ENCODE measurements around the gene TUT7. TPM values are rescaled to one million over a fixed set of nuclear protein-coding genes. Genes with fewer than 3 reads are reported as not detected.
"Not testable (repeated sequence)": the region's sequence is repeated elsewhere in the genome, so short reads cannot be mapped to it uniquely, and the experiment has no call there.

TUT7 gene, protein sequence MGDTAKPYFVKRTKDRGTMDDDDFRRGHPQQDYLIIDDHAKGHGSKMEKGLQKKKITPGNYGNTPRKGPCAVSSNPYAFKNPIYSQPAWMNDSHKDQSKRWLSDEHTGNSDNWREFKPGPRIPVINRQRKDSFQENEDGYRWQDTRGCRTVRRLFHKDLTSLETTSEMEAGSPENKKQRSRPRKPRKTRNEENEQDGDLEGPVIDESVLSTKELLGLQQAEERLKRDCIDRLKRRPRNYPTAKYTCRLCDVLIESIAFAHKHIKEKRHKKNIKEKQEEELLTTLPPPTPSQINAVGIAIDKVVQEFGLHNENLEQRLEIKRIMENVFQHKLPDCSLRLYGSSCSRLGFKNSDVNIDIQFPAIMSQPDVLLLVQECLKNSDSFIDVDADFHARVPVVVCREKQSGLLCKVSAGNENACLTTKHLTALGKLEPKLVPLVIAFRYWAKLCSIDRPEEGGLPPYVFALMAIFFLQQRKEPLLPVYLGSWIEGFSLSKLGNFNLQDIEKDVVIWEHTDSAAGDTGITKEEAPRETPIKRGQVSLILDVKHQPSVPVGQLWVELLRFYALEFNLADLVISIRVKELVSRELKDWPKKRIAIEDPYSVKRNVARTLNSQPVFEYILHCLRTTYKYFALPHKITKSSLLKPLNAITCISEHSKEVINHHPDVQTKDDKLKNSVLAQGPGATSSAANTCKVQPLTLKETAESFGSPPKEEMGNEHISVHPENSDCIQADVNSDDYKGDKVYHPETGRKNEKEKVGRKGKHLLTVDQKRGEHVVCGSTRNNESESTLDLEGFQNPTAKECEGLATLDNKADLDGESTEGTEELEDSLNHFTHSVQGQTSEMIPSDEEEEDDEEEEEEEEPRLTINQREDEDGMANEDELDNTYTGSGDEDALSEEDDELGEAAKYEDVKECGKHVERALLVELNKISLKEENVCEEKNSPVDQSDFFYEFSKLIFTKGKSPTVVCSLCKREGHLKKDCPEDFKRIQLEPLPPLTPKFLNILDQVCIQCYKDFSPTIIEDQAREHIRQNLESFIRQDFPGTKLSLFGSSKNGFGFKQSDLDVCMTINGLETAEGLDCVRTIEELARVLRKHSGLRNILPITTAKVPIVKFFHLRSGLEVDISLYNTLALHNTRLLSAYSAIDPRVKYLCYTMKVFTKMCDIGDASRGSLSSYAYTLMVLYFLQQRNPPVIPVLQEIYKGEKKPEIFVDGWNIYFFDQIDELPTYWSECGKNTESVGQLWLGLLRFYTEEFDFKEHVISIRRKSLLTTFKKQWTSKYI (N-terminal part only)
- polyA plus RNA-seq, result 10 to 100 TPM in 1 of 3 donors, 1 to 10 TPM in 2; 7.5 to 13.3 (median 8.9) TPM

DNA sequence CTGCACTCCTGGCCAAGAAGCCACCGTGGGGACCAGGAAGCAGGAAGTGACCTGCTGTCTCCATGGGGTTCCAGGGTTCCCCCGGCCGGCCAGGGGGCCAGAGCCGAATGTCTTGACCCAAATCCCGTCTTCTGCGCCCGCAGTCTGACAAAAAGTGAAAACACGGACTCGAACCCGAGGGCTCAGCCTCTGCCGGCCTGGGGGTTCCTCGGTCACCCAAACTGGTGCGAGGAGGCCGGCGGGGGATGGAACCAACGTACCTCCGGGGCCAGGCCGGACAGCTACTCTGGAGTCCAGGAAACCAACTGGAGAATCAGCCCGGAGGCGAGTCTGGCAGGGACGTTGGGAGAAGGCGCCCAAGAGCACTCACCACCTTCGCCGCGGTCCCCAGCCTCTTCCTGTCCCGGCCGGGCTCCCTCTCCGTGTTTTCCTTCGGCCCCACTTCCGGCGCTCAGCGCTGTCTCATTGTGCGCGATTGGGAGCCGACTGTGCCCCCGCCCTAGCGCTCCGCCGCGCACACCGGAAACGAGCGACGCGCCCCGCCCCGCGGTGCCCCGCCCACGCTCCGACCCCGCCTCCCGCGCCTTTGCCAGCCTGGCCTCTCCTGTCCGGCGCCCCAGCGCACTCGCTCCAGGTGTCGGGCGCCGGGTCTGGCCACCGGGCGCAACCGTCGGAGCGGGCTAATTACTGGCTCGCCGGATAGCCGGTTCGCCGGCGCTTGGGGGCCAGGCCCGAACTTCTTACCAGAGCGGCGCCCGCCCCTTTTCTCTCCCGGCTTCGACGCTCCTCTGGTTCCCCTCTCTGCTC is at the start of gene TUT7:
Gene TUT7, minus strand, starts transcription at position 400 of the 807 bp plus-strand sequence. CDS start 1,211 bp downstream, outside the sequence.
- WGBS, 3 donors, result 0 to 1% (median 1%) methylated on average over 61 to 79 of the region's 79 CpGs
- peak within 1 kb of the TSS; percentile 45 for H3K27ac ChIP-seq (ENCODE audit: low read depth, low read length)

DNA sequence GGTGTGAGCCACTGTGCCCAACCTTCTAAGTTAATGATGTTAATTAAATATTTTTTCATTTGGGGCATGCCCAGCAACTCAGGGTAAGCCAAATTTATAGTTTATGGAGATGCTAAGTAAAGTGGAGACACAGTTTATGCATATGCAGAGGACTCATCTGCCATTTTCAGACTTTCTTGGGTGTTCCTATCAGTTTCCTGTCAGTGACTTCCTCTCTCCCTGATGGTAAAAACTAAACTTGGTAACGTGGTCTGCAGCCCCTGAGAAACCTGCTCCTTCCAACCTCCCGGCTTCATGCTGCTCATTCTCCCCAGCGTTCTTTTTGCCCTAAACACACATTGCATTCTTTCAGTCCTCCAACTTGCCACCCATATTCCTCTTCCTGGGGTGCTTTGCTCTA is 48.4 kb upstream of the TUT7 start:
- WGBS, 3 donors, result 43 to 87% (median 68%) methylated on average over 3 of the region's 3 CpGs
- no peak overlapping the region for H3K27ac ChIP-seq (ENCODE audit: low read depth, low read length)

DNA sequence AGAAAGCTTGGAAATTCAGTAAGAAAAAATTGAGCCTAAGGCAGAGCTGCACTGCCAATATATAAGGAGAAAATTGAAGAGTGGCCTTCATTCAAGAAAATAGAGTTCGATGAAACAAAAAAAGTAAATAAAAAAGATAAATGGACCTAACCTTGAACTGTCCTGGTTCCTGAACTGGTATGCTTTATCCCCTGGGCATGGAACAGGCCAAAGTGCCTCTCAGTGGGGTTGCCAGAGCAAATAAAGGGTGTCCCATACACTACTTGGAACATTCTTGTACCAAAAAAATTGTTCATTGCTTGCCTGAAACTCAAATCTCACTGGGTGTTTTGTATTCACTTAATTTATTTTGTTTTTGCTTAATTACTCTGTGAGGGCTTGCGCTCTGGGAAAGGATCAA is 42.2 kb upstream of the TUT7 start:
- WGBS, 3 donors, result 54 to 91% (median 91%) methylated on average over 2 of the region's 2 CpGs
- H3K27ac ChIP-seq (ENCODE audit: low read depth, low read length), result no peak overlapping the region

GRCh38 chr9:86390184-86390583 is 36.0 kb upstream of the TUT7 start:
- H3K27ac ChIP-seq (ENCODE audit: low read depth, low read length), result not testable (repeated sequence)
- WGBS, 3 donors, result 69 to 86% (median 84%) methylated on average over 4 of the region's 4 CpGs

DNA sequence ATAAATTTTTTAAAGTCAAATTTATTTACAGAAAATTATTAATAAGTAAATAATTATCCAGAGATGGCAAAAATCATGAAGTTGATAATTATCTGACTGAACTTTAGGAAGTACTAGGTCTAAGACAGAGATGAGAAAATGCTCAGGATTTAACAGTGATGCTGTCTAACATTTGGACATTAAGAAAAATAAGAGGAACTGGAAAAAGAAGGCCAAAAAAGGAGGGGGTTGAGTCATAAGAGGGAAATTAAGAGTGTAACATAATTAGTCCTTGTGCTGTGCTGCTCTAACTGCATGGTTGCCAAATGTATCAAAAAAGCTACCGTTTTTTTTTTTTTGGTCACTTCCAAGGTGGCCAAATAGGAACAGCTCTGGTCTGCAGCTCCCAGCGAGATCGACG is 35.4 kb upstream of the TUT7 start:
- WGBS, 3 donors, result 88 to 90% (median 89%) methylated on average over 4 of the region's 4 CpGs
- no peak overlapping the region for H3K27ac ChIP-seq (ENCODE audit: low read depth, low read length)

DNA sequence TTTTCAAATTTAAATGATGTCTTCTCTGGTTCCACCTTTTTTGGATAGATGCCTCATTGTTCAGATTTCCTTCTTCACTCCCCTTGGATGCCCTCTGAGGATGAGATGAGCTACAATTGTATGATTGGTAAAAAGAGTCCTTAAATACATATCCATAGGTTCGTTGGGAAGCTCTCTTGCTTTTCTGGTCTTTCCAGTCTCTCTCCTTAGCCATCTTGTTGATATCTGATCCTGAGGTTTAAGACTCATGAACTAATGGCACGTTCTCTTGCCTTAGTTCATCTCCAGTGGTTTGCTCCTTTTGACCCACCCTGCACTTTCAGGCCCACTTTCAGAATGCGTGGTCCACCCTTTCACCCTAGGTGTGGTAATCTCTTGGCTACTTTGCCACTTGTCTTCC is 33.2 kb upstream of the TUT7 start:
- WGBS, 3 donors, result 59 to 72% (median 72%) methylated on average over 3 of the region's 3 CpGs
- no peak overlapping the region for H3K27ac ChIP-seq (ENCODE audit: low read depth, low read length)

GRCh38 chr9:86383000-86383399 is 28.8 kb upstream of the TUT7 start:
- WGBS, 3 donors, result 78 to 82% (median 79%) methylated on average over 10 to 11 of the region's 11 CpGs

DNA sequence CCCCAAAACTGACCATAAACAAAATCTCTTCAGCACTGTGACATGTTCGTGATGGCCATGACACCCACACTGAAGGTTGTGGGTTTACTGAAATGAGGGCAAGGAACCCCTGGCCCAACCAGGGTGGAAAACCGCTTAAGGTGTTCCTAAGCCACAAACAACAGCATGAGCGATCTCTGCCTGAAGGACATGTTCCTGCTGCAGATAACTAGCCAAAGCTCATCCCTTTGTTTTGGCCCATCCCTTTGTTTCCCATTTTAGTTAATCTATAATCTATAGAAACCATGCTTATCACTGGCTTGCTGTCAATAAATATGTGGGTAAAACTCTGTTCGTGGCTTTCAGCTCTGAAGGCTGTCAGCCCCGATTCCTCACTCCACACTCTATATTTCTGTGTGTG is 21.8 kb upstream of the TUT7 start:
- H3K27ac ChIP-seq (ENCODE audit: low read depth, low read length), result no peak overlapping the region
- WGBS, 3 donors, result 88 to 94% (median 93%) methylated on average over 5 of the region's 5 CpGs

More at GRCh38 chr9:86383000-86383399, 28.8 kb upstream of the TUT7 start:
- H3K27ac ChIP-seq (ENCODE audit: low read depth, low read length), result not testable (repeated sequence)

DNA sequence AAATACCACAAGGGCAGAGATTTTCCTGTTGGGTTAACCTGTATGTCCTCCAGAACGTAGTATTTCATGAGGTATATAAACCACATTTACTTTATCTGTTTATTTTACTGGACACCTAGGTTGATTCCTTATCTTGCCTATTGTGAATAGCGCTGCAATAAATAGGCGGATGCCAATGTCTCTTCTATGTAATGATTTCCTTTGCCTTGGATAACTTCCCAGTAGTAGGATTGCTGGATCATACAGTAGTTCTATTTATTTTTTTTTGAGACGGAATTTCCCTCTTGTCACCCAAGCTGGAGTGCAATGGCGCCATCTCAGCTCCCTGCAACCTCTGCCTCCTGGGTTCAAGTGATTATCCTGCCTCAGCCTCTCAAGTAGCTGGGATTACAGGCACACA is 15.6 kb upstream of the TUT7 start:
- WGBS, 3 donors, result 49 to 66% (median 59%) methylated on average over 5 of the region's 5 CpGs
- H3K27ac ChIP-seq (ENCODE audit: low read depth, low read length), result no peak overlapping the region

GRCh38 chr9:86368871-86369521 is 14.8 kb upstream of the TUT7 start:
- no peak overlapping the region for H3K27ac ChIP-seq (ENCODE audit: low read depth, low read length)
- 75 to 83% (median 79%) methylated on average over 3 of the region's 3 CpGs for WGBS, 3 donors

DNA sequence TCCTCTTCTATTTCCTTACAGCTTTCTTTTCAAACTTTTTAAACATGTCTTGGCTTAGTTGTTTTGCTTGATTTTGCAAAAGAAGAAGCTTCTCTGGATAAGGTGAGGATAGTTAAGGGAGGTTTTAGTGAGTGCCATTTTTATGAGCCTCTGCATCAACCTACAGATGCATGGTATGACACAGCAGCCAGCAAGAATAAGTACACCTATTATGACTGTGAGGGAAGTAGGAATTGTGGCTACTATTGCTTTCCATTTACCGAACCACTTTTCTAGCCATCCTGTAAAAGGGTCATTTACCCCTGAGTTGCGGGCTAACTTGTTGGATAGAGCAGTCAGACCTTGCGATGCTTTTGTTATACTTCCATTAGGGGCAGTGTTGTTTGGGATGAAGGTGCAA is 7.0 kb upstream of the TUT7 start:
- 89 to 93% (median 90%) methylated on average over 3 of the region's 3 CpGs for WGBS, 3 donors
- H3K27ac ChIP-seq (ENCODE audit: low read depth, low read length), result no peak overlapping the region

- H3K27ac ChIP-seq (ENCODE audit: low read depth, low read length), result no peak overlapping the region
Observed at GRCh38 chr9:86359151-86359879, 5.1 kb upstream of the TUT7 start.

GRCh38 chr9:86356871-86357866 is 3.0 kb upstream of the TUT7 start:
- H3K27ac ChIP-seq (ENCODE audit: low read depth, low read length), result no peak overlapping the region
- 65 to 90% (median 87%) methylated on average over 5 of the region's 5 CpGs for WGBS, 3 donors

More at GRCh38 chr9:86359151-86359879, 5.1 kb upstream of the TUT7 start:
- WGBS, 3 donors, result 64 to 82% (median 67%) methylated on average over 3 of the region's 3 CpGs

DNA sequence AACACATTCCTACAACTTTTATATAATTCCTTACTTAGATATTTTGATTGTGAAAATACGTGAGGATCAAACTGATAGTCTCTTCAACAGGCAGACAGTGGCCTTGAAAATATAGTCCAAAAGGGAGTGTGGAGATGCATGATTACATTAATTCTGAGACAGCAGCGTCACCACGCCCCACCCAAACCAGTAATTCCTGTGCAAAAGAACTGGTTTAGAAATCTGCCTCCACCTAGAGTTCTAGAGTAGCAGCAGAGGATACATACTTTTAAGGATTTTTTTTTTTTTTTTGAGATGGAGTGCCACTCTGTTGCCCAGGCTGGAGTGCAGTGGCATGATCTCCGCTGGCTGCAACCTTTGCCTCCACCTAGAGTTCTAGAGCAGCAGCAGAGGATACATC is 1.6 kb upstream of the TUT7 start:
- 85 to 91% (median 91%) methylated on average over 4 of the region's 4 CpGs for WGBS, 3 donors
- H3K27ac ChIP-seq (ENCODE audit: low read depth, low read length), result no peak overlapping the region

- H3K27ac ChIP-seq (ENCODE audit: low read depth, low read length), result no peak overlapping the region
- WGBS, 3 donors, result 7 to 11% (median 10%) methylated on average over 23 to 24 of the region's 24 CpGs
Observed at GRCh38 chr9:86354818-86355309, 654 bp upstream of the TUT7 start.

Data from adipose tissue (tissue), 3 donors.